HG03039 (cell line): Measurements from ENCODE around the gene NUMBL.
"Not testable (repeated sequence)": the region's sequence is repeated elsewhere in the genome, so short reads cannot be mapped to it uniquely, and the experiment has no call there.

Experiments
- ATAC-seq: cut with Tn5 transposase; IDR thresholded peaks from one replicate; pipeline ENCODE4 v1.9.1; 2021; ENCODE audit warnings: mild to moderate bottlenecking, moderate library complexity; ENCODE audit not compliant: unreplicated experiment

Gene NUMBL

DNA sequence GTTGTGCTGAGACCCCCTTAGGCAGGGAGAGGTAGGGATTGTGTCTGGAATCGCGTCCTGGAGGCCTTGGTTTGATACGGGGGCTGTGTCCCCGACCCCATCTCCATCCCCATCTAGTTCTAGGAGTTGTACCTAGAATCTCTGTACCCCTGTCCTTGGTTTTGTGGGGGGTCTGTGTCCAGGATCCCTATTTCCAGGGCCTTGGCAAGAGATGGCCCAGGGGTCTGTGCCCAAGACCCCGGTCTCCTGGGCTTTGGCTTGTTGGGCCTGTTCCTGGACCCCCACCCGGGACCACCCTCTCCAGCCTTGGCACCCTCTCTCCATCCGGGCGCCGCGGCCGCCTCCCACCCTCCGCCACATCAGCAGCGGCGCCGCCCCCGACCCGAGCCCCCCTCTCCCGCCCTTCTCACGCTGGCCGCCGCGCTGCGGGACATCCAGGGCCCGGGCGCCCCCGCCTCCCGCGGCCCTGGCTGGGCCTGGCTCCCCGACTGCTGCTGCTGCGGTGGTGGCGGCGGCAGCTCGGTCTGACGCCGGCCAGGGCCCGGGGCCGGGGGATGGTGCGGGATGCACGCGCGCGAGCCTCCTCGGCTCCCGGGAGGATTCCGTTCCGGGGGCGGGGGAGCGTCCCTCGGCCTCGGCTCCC is at the start of gene NUMBL:
TSS of gene NUMBL (minus strand) at position 602 of the 643 bp plus-strand sequence. CDS start at position 434, 168 bp downstream.
- no peak for ATAC-seq

DNA sequence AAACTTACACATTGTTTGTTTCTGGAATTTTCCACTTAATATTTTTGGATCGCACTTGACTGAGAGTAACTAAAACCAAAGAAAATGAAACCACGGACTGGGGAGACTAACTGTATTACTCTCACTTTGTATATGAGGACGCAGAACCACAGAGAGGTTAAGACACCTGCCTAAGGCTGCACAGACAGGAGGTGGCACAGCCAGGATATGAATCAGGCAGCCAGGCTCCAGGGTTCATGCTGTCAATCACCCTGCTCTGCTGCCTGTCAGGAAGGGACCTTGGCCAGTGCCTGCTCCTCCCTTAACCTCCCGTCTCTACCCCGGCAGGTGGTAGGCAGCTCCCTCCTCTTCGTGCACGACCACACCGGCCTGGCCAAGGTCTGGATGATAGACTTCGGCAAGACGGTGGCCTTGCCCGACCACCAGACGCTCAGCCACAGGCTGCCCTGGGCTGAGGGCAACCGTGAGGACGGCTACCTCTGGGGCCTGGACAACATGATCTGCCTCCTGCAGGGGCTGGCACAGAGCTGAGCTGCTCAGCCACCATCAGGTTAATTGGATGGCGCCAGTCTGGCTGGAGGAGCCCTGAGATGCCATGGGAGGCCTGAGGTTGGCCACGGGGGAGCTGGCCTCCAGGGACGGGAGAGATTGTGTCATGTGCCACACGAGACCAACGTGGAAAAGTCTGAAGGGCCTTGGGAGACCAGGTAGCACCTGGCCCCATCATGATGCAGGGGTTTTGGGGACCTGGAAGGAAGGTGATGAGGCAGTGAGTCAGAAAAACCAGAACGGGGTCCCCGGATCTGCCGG is 48.8 kb upstream of the NUMBL start:
- ATAC-seq = no peak

DNA sequence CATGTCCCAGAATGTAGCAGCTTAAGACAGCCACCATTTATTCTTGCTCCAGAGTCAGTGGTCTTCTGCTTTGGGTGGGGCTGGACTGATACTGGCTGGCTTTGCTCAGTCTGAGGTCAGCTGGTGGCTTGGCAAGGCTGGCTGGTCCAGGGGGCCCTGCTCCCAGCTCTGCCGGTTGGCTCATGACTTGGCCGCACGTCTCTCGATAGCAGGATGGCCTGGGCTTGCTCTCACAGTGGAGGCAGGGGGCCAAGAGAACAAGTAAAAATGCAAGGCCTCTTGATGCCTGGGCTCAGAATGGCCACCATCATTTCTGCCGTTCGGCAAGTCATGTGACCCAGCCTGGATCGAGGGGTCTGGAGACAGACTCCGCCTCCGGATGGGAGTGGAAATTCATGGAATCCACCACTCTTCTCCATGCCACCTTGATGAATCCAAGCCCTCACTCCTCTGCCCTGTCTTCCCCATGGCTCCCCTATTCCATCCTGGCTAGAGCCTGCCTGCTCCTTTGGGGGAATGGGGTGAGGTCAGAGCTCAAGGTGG is 46.7 kb upstream of the NUMBL start:
- no peak for ATAC-seq

GRCh38 chr19:40736661-40737060 is 46.2 kb upstream of the NUMBL start:
- no peak for ATAC-seq

GRCh38 chr19:40735013-40735771 is 44.7 kb upstream of the NUMBL start:
- ATAC-seq = no peak

GRCh38 chr19:40733149-40733548 is 42.7 kb upstream of the NUMBL start:
- ATAC-seq = no peak

- ATAC-seq = not testable (repeated sequence)
Observed at GRCh38 chr19:40732304-40732703, 41.9 kb upstream of the NUMBL start.

DNA sequence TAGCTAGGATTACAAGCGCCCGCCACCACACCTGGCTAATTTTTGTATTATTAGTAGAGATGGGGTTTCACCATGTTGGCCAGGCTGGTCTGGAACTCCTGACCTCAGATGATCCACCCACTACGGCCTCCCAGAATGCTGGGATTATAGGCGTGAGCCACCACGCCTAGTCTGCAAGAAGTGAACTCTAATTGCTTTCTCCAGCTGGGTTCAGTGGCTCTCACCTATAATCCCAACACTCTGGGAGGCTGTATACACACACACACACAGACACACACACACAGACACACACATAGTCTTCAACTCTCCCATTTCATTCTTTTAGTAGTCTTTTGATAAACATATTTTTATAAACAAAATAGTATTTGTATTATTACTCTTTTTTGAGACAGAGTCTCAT is 39.6 kb upstream of the NUMBL start:
- not testable (repeated sequence) for ATAC-seq

GRCh38 chr19:40726279-40726678 is 35.8 kb upstream of the NUMBL start:
- ATAC-seq = no peak

DNA sequence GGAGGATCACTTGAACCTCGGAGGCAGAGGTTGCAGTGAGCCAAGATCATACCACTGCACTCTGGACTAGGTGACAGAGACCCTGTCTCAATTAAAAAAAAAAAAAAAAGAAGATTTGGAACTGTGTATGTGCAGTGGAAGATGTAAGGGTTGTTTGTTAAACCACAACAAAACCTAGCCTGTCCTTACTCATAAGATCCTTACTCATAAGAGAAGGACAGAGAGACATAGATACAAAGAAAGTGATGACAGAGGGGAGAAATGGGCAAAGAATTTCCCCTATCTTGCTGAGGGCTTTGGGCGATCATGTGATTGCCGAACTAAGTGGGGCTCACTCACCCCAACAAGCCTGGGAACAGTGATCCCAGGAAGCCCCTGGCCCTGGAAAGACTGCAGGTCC is 34.4 kb upstream of the NUMBL start:
- ATAC-seq = no peak

GRCh38 chr19:40724315-40724714 is 33.9 kb upstream of the NUMBL start:
- no peak for ATAC-seq

DNA sequence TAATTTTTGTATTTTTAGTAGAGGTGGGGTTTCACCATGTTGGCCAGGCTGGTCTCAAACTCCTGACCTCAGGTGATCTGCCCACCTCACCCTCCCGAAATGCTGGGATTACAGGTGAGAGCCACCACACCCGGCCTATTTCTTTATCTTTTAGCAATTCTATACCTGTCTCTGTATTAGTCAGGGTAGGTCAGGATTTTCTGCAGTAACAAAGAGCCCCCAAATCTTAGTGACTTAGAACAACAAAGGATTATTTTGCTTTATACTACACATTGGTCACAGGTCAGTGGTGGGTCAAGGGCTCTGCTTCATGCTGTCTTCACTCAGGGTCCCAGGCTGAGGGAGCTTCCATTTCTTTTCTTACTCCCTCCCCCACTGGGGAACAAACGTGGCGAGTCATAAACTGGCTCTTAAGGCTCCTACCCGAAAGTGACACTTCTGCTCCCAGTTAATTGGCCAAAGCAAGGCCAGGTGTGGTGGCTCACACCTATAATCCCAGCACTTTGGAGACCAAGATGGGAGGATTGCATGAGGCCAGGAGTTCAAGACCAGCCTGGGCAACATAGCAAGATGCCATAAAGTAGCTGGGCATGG is 33.3 kb upstream of the NUMBL start:
- no peak for ATAC-seq

- no peak for ATAC-seq
Observed at GRCh38 chr19:40721936-40722661, 31.6 kb upstream of the NUMBL start.

DNA sequence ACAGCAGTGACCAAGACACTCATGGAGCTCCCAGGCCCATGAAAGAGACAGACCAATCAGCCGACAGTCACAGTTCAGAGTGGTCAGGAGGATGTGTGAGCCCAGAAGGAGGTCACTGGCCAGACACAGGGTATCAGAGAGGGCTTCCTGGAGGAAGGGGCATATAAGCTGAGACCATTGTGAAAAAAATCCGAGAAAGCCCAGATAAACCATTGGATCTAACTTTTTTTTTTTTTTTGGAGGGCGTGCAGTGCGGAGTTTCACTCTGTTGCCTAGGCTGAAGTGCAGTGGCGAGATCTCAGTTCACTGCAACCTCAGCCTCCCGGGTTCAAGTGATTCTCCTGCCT is 30.7 kb upstream of the NUMBL start:
- ATAC-seq = no peak

GRCh38 chr19:40719414-40719894 is 29.0 kb upstream of the NUMBL start:
- no peak for ATAC-seq

GRCh38 chr19:40718774-40719391 is 28.4 kb upstream of the NUMBL start:
- ATAC-seq = no peak

GRCh38 chr19:40717880-40718773 is 27.7 kb upstream of the NUMBL start:
- ATAC-seq = no peak

DNA sequence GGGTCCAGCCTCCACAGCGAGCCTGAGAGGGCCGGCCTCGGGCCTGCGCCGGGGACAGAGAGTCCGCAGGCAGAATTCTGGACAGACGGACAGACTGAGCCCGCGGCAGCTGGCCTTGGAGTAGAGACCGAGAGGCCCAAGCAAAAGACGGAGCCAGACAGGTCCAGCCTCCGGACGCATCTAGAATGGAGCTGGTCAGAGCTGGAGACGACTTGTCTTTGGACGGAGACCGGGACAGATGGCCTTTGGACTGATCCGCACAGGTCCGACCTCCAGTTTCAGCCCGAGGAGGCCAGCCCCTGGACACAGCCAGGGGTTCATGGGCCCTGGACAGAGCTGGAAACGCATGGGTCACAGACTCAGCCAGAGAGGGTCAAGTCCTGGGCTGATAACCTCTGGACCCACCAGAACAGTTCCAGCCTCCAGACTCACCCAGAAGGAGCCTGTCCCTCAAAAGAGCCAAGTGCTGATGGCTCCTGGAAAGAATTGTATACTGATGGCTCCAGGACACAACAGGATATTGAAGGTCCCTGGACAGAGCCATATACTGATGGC is 27.0 kb upstream of the NUMBL start:
- ATAC-seq = no peak
